GM12878 (cell line): ENCODE data around the gene NFATC3. TPM values are rescaled to one million over a fixed set of nuclear protein-coding genes. Genes with fewer than 3 reads are reported as not detected.
A peak's percentile ranks its signal among the peaks of the same experiment; 100 is the strongest.

Experiments used
- ATAC-seq: fragments of 200-7000 bp; cut with Tn5 transposase; 3 replicates; pipeline ENCODE4 v1.9.1; 2020; ENCODE audit warnings: mild to moderate bottlenecking, moderate library complexity
- BruUV-seq: library from RNA; stranded (reverse); fragments of 400-500 nt; replicated peaks from 2 replicates; lab custom pipeline; 2021; lab: Mats Ljungman, UMichigan
- CTCF ChIA-PET: fragments of 300-600 bp; sonication (Branson Sonifier 250); formaldehyde crosslinking; extraction: SDS; loops from one replicate; lab custom pipeline; 2021; ENCODE audit warnings: inconsistent platforms; lab: Yijun Ruan, JAX
- POLR2A ChIA-PET: fragments of 350-600 bp; formaldehyde crosslinking; extraction: SDS; loops from one replicate; lab custom pipeline; 2021; ENCODE audit warnings: inconsistent platforms; lab: Charles Lee
- RAD21 ChIA-PET: fragments of 300-600 bp; sonication (Branson Sonifier 250); formaldehyde crosslinking; loops from one replicate; lab custom pipeline; 2023; ENCODE audit warnings: antibody characterized with exemption; ENCODE audit not compliant: unreplicated experiment; lab: Charles Lee
- SMC1A ChIA-PET: fragments of 300-600 bp; sonication (Branson Sonifier 250); formaldehyde crosslinking; loops from one replicate; lab custom pipeline; 2023; ENCODE audit not compliant: unreplicated experiment, uncharacterized antibody; lab: Charles Lee
- DNase-seq: peaks from one replicate; pipeline ENCODE4 v3.0.0-alpha.2; 2011; ENCODE audit warnings: low read depth, low spot score
- FAIRE-seq: peaks from 3 replicates; lab custom pipeline; 2011; peaks lifted over from hg19 to GRCh38; lab: Jason Lieb, UNC
- H2AFZ ChIP-seq: 2 replicates; pipeline ENCODE4 v1.6.0; 2011; ENCODE audit warnings: low read depth, low read length, control low read depth; ENCODE audit not compliant: control insufficient read depth
- H3K27ac ChIP-seq: 2 replicates; pipeline ENCODE4 v1.5.1; 2011; ENCODE audit warnings: control low read depth; ENCODE audit not compliant: control insufficient read depth, insufficient read depth
- H3K27me3 ChIP-seq, 2 experiments: replicated peaks in 1 of 2; 2 replicates each; pipeline versions ENCODE4 v1.6.0 to v1.6.1; 2011; ENCODE audit warnings: low read length in 1 of 2; ENCODE audit not compliant: control insufficient read depth in 2 of 2, insufficient read depth in 2 of 2
- H3K36me3 ChIP-seq, 2 experiments: 2 replicates each; pipeline ENCODE4 v1.5.1; 2011; ENCODE audit warnings: low read length in 1 of 2; ENCODE audit not compliant: control insufficient read depth in 2 of 2, insufficient read depth in 2 of 2
- H3K4me1 ChIP-seq: 2 replicates; pipeline ENCODE4 v1.6.1; 2011; ENCODE audit warnings: mild to moderate bottlenecking, low read length, moderate library complexity, mixed read lengths; ENCODE audit not compliant: control insufficient read depth, insufficient read depth
- H3K4me2 ChIP-seq: 2 replicates; pipeline ENCODE4 v1.6.0; 2011; ENCODE audit warnings: control low read depth; ENCODE audit not compliant: control insufficient read depth, insufficient read depth
- H3K4me3 ChIP-seq: fragments of 200-600 bp; sonication (generic); 2 replicates; pipeline ENCODE4 v1.5.1; 2016
- H3K79me2 ChIP-seq: 2 replicates; pipeline ENCODE4 v1.6.0; 2011; ENCODE audit warnings: low read length; ENCODE audit not compliant: control insufficient read depth, insufficient read depth
- H3K9ac ChIP-seq: 2 replicates; pipeline ENCODE4 v1.8.0; 2011; ENCODE audit warnings: low read length, control low read depth, mixed read lengths; ENCODE audit not compliant: control insufficient read depth, insufficient read depth
- H3K9me3 ChIP-seq: replicated peaks from 3 replicates; pipeline ENCODE4 v1.5.1; 2011; ENCODE audit warnings: mild to moderate bottlenecking, low read length; ENCODE audit not compliant: control insufficient read depth, insufficient read depth
- H4K20me1 ChIP-seq: 2 replicates; pipeline ENCODE4 v1.6.0; 2011; ENCODE audit not compliant: control insufficient read depth, insufficient read depth
- BMI1 ChIP-seq: fragments of 450-650 bp; IDR thresholded peaks from 2 replicates; pipeline ENCODE4 v1.6.1; 2016; ENCODE audit warnings: mild to moderate bottlenecking, moderate library complexity, borderline replicate concordance
- ETV6 ChIP-seq, 2 experiments: fragments of 450-650 bp in 1 of 2; IDR thresholded peaks in 1 of 2; conservative IDR thresholded peaks in 1 of 2; 2 replicates each; pipeline ENCODE4 v1.6.1; 2014; ENCODE audit warnings: antibody characterized with exemption in 1 of 2, borderline replicate concordance in 1 of 2, low read depth in 1 of 2, mild to moderate bottlenecking in 1 of 2, moderate library complexity in 1 of 2
- HDGF ChIP-seq: fragments of 450-650 bp; IDR thresholded peaks from 2 replicates; pipeline ENCODE4 v1.6.1; 2016; ENCODE audit warnings: antibody characterized with exemption
- IRF4 ChIP-seq: IDR thresholded peaks from 2 replicates; pipeline ENCODE4 v1.6.1; 2011; ENCODE audit warnings: low read depth, low read length
- IRF5 ChIP-seq: fragments of 450-650 bp; IDR thresholded peaks from 2 replicates; pipeline ENCODE4 v1.6.1; 2017; ENCODE audit warnings: borderline replicate concordance
- KDM1A ChIP-seq: fragments of 200-600 bp; sonication (generic); IDR thresholded peaks from 2 replicates; pipeline ENCODE4 v1.6.1; 2016; ENCODE audit warnings: borderline replicate concordance
- NFYB ChIP-seq: IDR thresholded peaks from 2 replicates; pipeline ENCODE4 v1.6.1; 2011; ENCODE audit warnings: low read depth, mild to moderate bottlenecking, low read length, improper control_type of control experiment, moderate library complexity; ENCODE audit not compliant: insufficient read depth
- NRF1 ChIP-seq: conservative IDR thresholded peaks from 2 replicates; pipeline ENCODE4 v1.6.1; 2011; ENCODE audit warnings: mild to moderate bottlenecking, low read depth, low read length, improper control_type of control experiment
- TAF1 ChIP-seq: IDR thresholded peaks from 2 replicates; pipeline ENCODE4 v1.6.1; 2011; ENCODE audit warnings: mild to moderate bottlenecking, low read depth, low read length, borderline replicate concordance
- YBX1 ChIP-seq: fragments of 450-650 bp; IDR thresholded peaks from 2 replicates; pipeline ENCODE4 v1.6.1; 2016; ENCODE audit warnings: antibody characterized with exemption
- YY1 ChIP-seq: IDR thresholded peaks from 2 replicates; pipeline ENCODE4 v1.6.1; 2011; ENCODE audit warnings: low read depth, mild to moderate bottlenecking, low read length
- ZNF207 ChIP-seq: fragments of 450-650 bp; IDR thresholded peaks from 2 replicates; pipeline ENCODE4 v1.6.1; 2014; ENCODE audit warnings: antibody characterized with exemption, mild to moderate bottlenecking, borderline replicate concordance
- ZNF274 ChIP-seq: IDR thresholded peaks from one replicate; pipeline ENCODE4 v1.8.0; 2011; ENCODE audit not compliant: insufficient read length, insufficient read depth
- WGBS: methylation state at CpG from one replicate; pipeline ENCODE4 v1.1.6; 2016; ENCODE audit warnings: low lambda C conversion rate; ENCODE audit not compliant: insufficient replicate concordance, insufficient coverage; ENCODE audit errors: missing lambda C conversion rate; 5-methylcytosine and 5-hydroxymethylcytosine counted together
- in situ Hi-C: fragments of 300-500 bp; cut with MboI; formaldehyde crosslinking; loops from 9 replicates; pipeline ENCODE4 v1.14.3; 2018; ENCODE audit warnings: mixed read lengths
- intact Hi-C: fragments of 100-400 bp; cut with micrococcal nuclease; formaldehyde crosslinking; loops from one replicate; pipeline ENCODE4 v1.14.2; 2022; ENCODE audit not compliant: unreplicated experiment
- polyA plus RNA-seq, 11 experiments: library from polyadenylated mRNA; depleted of rRNA in 4 of 11; unstranded in 6 of 11; stranded (reverse) in 5 of 11; fragments of >200 nt; fragmentation: Nextera tagmentation in 4 of 11; fragmentation: Illumina TruSeq in 1 of 11; extraction: Ambion mirVana in 4 of 11; extraction: Trizol in 1 of 11; gene quantifications; 1 replicate in 1 of 11; 2 replicates in 10 of 11; pipeline versions ENCODE4 v1.2.1 to v1.2.3, GENCODE V29; 2011 to 2016; ENCODE audit warnings: inconsistent platforms in 2 of 11, missing spikeins in 2 of 11, low read depth in 1 of 11
- total RNA-seq, 4 experiments: library from RNA; depleted of rRNA in 3 of 4; stranded (reverse); fragments of >200 nt in 3 of 4; fragmentation: Illumina TruSeq in 1 of 4; extraction: Trizol in 1 of 4; gene quantifications; 2 replicates each; pipeline versions ENCODE4 v1.2.1 to v1.2.3, GENCODE V29; 2013 to 2021

NFATC3 gene
- total and polyA plus RNA-seq, 10 of the 15 experiments (the other 5 are each of a cell fraction or from before 2014, with no cell fraction given), result 4.2 to 37.6 (median 24.9) TPM

GRCh38 chr16:68251832-68252231 is 166.7 kb downstream of the NFATC3 start:
- RAD21 ChIA-PET, result interaction anchor here (0.9 to 2.4 kb wide), 4 partner anchors 10 to 77 kb away, joined by 3 to 8 read pairs (median 6); no protein-coding TSS in a partner anchor
- Histone ChIP-seq H4K20me1 (no peaks in the 10 kb centered on the region), H3K27ac (no peak overlapping the region), H3K9me3 (no peaks in the 10 kb centered on the region), H3K4me1 (peaks cover 9% of the 10 kb centered on the region), H3K4me3 (no peak overlapping the region), H3K9ac (no peak overlapping the region), H3K79me2 (no peaks in the 10 kb centered on the region), H3K27me3 (no peaks in the 10 kb centered on the region), H3K4me2 (no peak overlapping the region), H2AFZ (no peak overlapping the region), H3K36me3 (peaks cover 1 to 3% of the 10 kb centered on the region in 2 experiments; a peak in 2 of 4 replicates)
- no peak for DNase-seq
- ATAC-seq, result peak; percentile 16; the same call in 1 of the 3 replicates
- 53% methylated on average over 5 of the region's 5 CpGs for WGBS
- FAIRE-seq, result no peak
- TF ChIP-seq BMI1 (no peak), YBX1 (no peak), IRF4 (no peak)
- BruUV-seq, result no TSS peak
- SMC1A ChIA-PET, result interaction anchor here (1.9 to 2.6 kb wide), 2 partner anchors 10 to 77 kb away, joined by 10 to 13 read pairs; no protein-coding TSS in a partner anchor
- CTCF ChIA-PET, result interaction anchor here (1.6 to 3.4 kb wide), 4 partner anchors 10 to 77 kb away, joined by 11 to 25 read pairs (median 16); partner anchors contain the start of gene SLC7A6
- POLR2A ChIA-PET, result interaction anchor here (0.6 to 1.7 kb wide), 7 partner anchors 14 to 278 kb away, joined by 3 to 7 read pairs (median 4); no protein-coding TSS in a partner anchor
- in situ Hi-C loops, result no loop called here
- intact Hi-C loops, result no loop called here

DNA sequence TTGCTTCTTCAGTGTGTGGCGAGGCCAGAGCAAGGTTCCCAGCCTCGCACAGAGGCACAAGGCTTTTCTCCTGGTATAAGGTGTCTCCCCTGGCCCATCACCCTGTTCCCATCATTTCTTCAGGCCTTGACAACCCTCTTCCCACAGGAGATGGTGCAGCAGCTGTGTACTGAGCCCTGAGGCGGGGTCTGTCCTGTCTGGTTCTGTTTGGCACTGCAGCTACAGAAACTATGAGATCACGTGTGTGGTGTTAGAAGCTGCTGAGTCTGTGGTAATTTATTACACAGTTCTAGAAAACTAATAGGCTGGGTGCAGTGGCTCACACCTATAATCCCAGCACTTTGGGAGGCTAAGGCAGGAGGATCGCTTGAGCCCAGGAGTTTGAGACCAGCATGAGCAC is 167.2 kb downstream of the NFATC3 start:
- in situ Hi-C loops, result no loop called here
- no peak for FAIRE-seq

More for the DNA sequence above, 167.2 kb downstream of the NFATC3 start:
- BruUV-seq, result no TSS peak
- TF ChIP-seq IRF5 (no peak), ETV6 (conservative IDR thresholded peaks at IDR 0.05 in 1 of 2, IDR thresholded peaks at IDR 0.05 in 1 of 2; ENCODE audit: borderline replicate concordance in 1 of 2, low read depth in 1 of 2) (no peak), TAF1 (no peak), KDM1A (no peak), ZNF274 (no peak), YY1 (no peak), HDGF (no peak), ZNF207 (no peak), NRF1 (no peak), NFYB (no peak)
- Histone ChIP-seq H3K27ac (no peak overlapping the region), H3K9me3 (no peaks in the 10 kb centered on the region), H3K4me1 (peaks cover 9% of the 10 kb centered on the region), H4K20me1 (no peaks in the 10 kb centered on the region), H3K79me2 (no peaks in the 10 kb centered on the region), H3K4me3 (no peak overlapping the region), H3K4me2 (no peak overlapping the region), H2AFZ (no peak overlapping the region), H3K9ac (no peak overlapping the region), H3K27me3 (no peaks in the 10 kb centered on the region), H3K36me3 (peaks cover 1 to 3% of the 10 kb centered on the region in 2 experiments; a peak in 2 of 4 replicates)
- ChIA-PET POLR2A (interaction anchor here (0.6 to 1.7 kb wide), 4 partner anchors 33 to 172 kb away, joined by 3 to 7 read pairs (median 4); no protein-coding TSS in a partner anchor), RAD21 (interaction anchor here (0.9 kb wide), 1 partner anchor 11 kb away, joined by 3 read pairs; no protein-coding TSS in a partner anchor), CTCF (interaction anchor here (0.6 to 3.4 kb wide), 5 partner anchors 9 to 76 kb away, joined by 3 to 25 read pairs (median 15); partner anchors contain the start of gene SLC7A6), SMC1A (interaction anchor here (0.6 to 2.6 kb wide), 3 partner anchors 9 to 78 kb away, joined by 3 to 13 read pairs (median 10); no protein-coding TSS in a partner anchor)
- ATAC-seq (peak; percentile 32; the same call in 2 of the 3 replicates), DNase-seq (no peak)
- intact Hi-C loops, result no loop called here
- WGBS, result 97% methylated on average over 5 of the region's 5 CpGs
